HepG2 (cell line): ENCODE data around the gene TTBK2.

Experiments used
- CCAR2 ChIP-seq: fragments of 200-400 bp; formaldehyde crosslinking; optimal IDR thresholded peaks from 2 replicates; pipeline ENCODE3; 2018; ENCODE audit warnings: low read depth, mild to moderate bottlenecking, low read length, moderate library complexity
- FOXA1 ChIP-seq, 2 experiments: fragments of 450-650 bp in 1 of 2; sonication (generic) in 1 of 2; formaldehyde crosslinking in 1 of 2; IDR thresholded peaks; 2 replicates each; pipeline versions ENCODE4 v1.4.0 to v1.6.1; 2016 to 2020; ENCODE audit warnings: missing genetic modification reagents in 1 of 2
- HES4 ChIP-seq: sonication (generic); formaldehyde crosslinking; IDR thresholded peaks from 2 replicates; pipeline ENCODE4 v1.9.0; 2021; ENCODE audit warnings: mild to moderate bottlenecking, missing genetic modification reagents, borderline replicate concordance
- KDM1A ChIP-seq: IDR thresholded peaks from 2 replicates; pipeline ENCODE4 v1.6.1; 2016; ENCODE audit warnings: missing compliant biosample characterization
- MAFK ChIP-seq, 2 experiments: IDR thresholded peaks in 1 of 2; conservative IDR thresholded peaks in 1 of 2; 2 replicates each; pipeline ENCODE4 v1.6.1; 2011; ENCODE audit warnings: improper control_type of control experiment in 2 of 2, low read length in 2 of 2
- NFYB ChIP-seq: sonication (generic); formaldehyde crosslinking; IDR thresholded peaks from 2 replicates; pipeline ENCODE4 v1.4.0; 2020; ENCODE audit warnings: missing genetic modification reagents
- RARA ChIP-seq: IDR thresholded peaks from 2 replicates; pipeline ENCODE4 v1.6.1; 2016; ENCODE audit warnings: missing genetic modification reagents, missing compliant biosample characterization
- SMC3 ChIP-seq: IDR thresholded peaks from 2 replicates; pipeline ENCODE4 v1.6.1; 2011; ENCODE audit warnings: low read length, improper control_type of control experiment
- SRY ChIP-seq: sonication (generic); formaldehyde crosslinking; IDR thresholded peaks from 2 replicates; pipeline ENCODE4 v1.8.0; 2022; ENCODE audit warnings: mild to moderate bottlenecking, missing genetic modification reagents
- ZNF616 ChIP-seq: sonication (generic); formaldehyde crosslinking; IDR thresholded peaks from 2 replicates; pipeline ENCODE4 v1.5.0; 2020; ENCODE audit warnings: low read depth, mild to moderate bottlenecking, missing genetic modification reagents
- TF ChIP-seq, protein P1 (sequence below): sonication (generic); formaldehyde crosslinking; IDR thresholded peaks from 2 replicates; pipeline ENCODE4 v1.5.0; 2020; ENCODE audit warnings: mild to moderate bottlenecking, missing genetic modification reagents, moderate library complexity
- TF ChIP-seq, protein P2 (sequence below): IDR thresholded peaks from 2 replicates; pipeline ENCODE4 v1.6.1; 2016
- TF ChIP-seq, protein P3 (sequence below): sonication (generic); formaldehyde crosslinking; IDR thresholded peaks from 2 replicates; pipeline ENCODE4 v1.5.0; 2020; ENCODE audit warnings: mild to moderate bottlenecking, missing genetic modification reagents, borderline replicate concordance

DNA sequence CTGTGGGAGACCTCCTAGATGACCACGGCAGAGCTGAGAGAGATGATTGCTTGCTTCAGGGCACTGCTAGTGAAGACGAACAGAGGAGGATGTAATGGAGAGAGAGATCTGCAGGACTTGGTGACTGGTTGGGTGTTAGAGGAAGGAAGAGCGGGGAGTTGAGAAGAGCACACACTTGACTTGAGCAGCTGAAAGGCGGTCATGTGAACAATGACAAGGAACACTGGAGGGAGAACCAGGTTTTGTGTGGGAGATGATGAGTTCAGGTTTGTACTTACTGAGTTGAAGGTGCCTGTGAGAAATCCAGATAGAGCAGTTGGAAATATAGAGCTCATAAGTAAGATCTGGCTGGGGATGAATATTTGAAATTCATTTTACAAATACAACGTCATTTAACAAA lies 224.0 kb downstream of the TTBK2 start:
- TF ChIP-seq KDM1A (CRISPR knock-in tag) (no peak), RARA (CRISPR knock-in tag) (no peak), SRY (CRISPR knock-in tag) (no peak), NFYB (no peak), FOXA1 (IDR thresholded peaks at IDR 0.05) (no peak), FOXA1 (CRISPR knock-in tag; IDR thresholded peaks at IDR 0.05) (no peak), ZNF616 (CRISPR knock-in tag) (no peak), SMC3 (no peak), CCAR2 (no peak), MAFK (conservative IDR thresholded peaks at IDR 0.05 in 1 of 2, IDR thresholded peaks at IDR 0.05 in 1 of 2; ENCODE audit: low read length in 2 of 2) (no peak), HES4 (CRISPR knock-in tag) (no peak)
- TF ChIP-seq, protein P1, sequence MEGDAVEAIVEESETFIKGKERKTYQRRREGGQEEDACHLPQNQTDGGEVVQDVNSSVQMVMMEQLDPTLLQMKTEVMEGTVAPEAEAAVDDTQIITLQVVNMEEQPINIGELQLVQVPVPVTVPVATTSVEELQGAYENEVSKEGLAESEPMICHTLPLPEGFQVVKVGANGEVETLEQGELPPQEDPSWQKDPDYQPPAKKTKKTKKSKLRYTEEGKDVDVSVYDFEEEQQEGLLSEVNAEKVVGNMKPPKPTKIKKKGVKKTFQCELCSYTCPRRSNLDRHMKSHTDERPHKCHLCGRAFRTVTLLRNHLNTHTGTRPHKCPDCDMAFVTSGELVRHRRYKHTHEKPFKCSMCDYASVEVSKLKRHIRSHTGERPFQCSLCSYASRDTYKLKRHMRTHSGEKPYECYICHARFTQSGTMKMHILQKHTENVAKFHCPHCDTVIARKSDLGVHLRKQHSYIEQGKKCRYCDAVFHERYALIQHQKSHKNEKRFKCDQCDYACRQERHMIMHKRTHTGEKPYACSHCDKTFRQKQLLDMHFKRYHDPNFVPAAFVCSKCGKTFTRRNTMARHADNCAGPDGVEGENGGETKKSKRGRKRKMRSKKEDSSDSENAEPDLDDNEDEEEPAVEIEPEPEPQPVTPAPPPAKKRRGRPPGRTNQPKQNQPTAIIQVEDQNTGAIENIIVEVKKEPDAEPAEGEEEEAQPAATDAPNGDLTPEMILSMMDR (CRISPR knock-in tag), result no peak
- TF ChIP-seq, protein P2, sequence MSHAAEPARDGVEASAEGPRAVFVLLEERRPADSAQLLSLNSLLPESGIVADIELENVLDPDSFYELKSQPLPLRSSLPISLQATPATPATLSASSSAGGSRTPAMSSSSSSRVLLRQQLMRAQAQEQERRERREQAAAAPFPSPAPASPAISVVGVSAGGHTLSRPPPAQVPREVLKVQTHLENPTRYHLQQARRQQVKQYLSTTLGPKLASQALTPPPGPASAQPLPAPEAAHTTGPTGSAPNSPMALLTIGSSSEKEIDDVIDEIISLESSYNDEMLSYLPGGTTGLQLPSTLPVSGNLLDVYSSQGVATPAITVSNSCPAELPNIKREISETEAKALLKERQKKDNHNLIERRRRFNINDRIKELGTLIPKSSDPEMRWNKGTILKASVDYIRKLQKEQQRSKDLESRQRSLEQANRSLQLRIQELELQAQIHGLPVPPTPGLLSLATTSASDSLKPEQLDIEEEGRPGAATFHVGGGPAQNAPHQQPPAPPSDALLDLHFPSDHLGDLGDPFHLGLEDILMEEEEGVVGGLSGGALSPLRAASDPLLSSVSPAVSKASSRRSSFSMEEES (CRISPR knock-in tag), result no peak
- TF ChIP-seq, protein P3, sequence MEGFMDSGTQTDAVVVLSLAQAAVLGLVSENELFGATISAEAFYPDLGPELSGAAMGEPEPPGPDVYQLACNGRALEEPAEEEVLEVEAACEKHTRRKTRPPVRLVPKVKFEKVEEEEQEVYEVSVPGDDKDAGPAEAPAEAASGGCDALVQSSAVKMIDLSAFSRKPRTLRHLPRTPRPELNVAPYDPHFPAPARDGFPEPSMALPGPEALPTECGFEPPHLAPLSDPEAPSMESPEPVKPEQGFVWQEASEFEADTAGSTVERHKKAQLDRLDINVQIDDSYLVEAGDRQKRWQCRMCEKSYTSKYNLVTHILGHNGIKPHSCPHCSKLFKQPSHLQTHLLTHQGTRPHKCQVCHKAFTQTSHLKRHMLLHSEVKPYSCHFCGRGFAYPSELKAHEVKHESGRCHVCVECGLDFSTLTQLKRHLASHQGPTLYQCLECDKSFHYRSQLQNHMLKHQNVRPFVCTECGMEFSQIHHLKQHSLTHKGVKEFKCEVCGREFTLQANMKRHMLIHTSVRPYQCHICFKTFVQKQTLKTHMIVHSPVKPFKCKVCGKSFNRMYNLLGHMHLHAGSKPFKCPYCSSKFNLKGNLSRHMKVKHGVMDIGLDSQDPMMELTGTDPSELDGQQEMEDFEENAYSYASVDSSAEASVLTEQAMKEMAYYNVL, result no peak
